ENCODE data around the gene B3GAT1. TPM values are rescaled to one million over a fixed set of nuclear protein-coding genes. Genes with fewer than 3 reads are reported as not detected.

B3GAT1 gene
- total RNA-seq, 2 donors from 2014 or later: 20.6 to 29.5 TPM

DNA sequence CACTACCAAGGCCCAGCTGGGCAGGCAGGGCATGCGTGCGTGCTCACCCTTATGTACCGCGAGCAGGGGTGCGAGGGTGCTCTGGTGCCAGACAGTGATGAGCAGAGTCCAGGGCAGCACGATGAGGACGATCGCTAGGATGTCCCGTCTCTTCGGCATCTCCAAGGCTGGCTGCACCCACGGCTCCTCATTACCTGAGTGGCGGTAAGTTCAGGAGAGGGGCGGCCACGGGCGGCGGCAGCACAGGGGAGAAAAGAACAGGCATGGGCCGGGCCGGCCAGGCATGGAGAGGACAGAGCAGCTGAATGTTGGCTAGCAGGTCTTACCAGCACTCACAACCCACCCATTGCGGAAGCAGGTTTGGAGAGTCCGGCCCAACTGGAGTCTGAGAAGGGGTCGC, 24.5 kb downstream of the B3GAT1 start:
- Histone ChIP-seq H3K4me1 (ENCODE audit: control insufficient read depth, insufficient read depth, low read length) (no peaks in the 10 kb centered on the region), H3K36me3 (ENCODE audit: control insufficient read depth, insufficient read depth, low read length) (no peaks in the 10 kb centered on the region), H3K27ac (ENCODE audit: low read depth, low read length) (no peak overlapping the region), H3K27me3 (ENCODE audit: control insufficient read depth, insufficient read depth, low read length, poor library complexity, severe bottlenecking) (no peaks in the 10 kb centered on the region), H3K9ac (ENCODE audit: extremely low read depth, low read length, poor library complexity, severe bottlenecking) (no peak overlapping the region), H3K4me3 (ENCODE audit: low read length) (no peak overlapping the region), H3K9me3 (ENCODE audit: control insufficient read depth, low read length) (no peaks in the 10 kb centered on the region)
- 96 to 99% methylated on average over 11 to 21 of the region's 21 CpGs for WGBS, 2 experiments (ENCODE audit: insufficient coverage in 1 of 2, insufficient read length in 1 of 2)
- no peak for DNase-seq
- Mint-ChIP-seq H3K36me3 (ENCODE audit: low read depth) (no peaks in the 10 kb centered on the region), H3K4me3 (no peak overlapping the region), H3K9me3 (no peaks in the 10 kb centered on the region), H3K4me1 (peaks cover 2% of the 10 kb centered on the region), H3K27me3 (ENCODE audit: insufficient read depth) (no peaks in the 10 kb centered on the region), H3K27ac (no peak overlapping the region)
- TF ChIP-seq, protein P1, sequence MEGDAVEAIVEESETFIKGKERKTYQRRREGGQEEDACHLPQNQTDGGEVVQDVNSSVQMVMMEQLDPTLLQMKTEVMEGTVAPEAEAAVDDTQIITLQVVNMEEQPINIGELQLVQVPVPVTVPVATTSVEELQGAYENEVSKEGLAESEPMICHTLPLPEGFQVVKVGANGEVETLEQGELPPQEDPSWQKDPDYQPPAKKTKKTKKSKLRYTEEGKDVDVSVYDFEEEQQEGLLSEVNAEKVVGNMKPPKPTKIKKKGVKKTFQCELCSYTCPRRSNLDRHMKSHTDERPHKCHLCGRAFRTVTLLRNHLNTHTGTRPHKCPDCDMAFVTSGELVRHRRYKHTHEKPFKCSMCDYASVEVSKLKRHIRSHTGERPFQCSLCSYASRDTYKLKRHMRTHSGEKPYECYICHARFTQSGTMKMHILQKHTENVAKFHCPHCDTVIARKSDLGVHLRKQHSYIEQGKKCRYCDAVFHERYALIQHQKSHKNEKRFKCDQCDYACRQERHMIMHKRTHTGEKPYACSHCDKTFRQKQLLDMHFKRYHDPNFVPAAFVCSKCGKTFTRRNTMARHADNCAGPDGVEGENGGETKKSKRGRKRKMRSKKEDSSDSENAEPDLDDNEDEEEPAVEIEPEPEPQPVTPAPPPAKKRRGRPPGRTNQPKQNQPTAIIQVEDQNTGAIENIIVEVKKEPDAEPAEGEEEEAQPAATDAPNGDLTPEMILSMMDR (conservative IDR thresholded peaks at IDR 0.05): no peak

DNA sequence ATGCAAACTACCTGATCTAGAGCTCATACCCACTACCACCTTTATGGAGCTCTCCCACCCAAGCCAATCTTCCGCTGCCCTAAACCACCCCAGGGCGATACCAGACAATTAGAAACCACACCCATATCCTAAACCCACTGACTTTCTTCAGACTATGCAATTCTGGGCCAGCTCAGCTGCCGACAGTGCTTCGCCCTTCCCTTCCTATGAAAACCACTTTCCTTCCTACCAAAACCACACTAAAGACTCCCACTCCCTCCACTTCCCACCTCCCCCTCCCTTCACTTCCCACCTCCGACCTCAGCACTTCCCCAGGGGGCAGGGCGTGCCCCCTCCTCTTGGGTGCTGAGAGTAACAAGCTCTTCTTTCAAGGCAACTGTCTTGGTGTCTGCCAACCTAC, 25.1 kb downstream of the B3GAT1 start:
- Mint-ChIP-seq H3K36me3 (ENCODE audit: low read depth) (no peaks in the 10 kb centered on the region), H3K4me1 (peaks cover 2% of the 10 kb centered on the region), H3K27me3 (ENCODE audit: insufficient read depth) (no peaks in the 10 kb centered on the region), H3K9me3 (no peaks in the 10 kb centered on the region), H3K27ac (no peak overlapping the region), H3K4me3 (no peak overlapping the region)
- Histone ChIP-seq H3K27me3 (ENCODE audit: control insufficient read depth, insufficient read depth, low read length, poor library complexity, severe bottlenecking) (no peaks in the 10 kb centered on the region), H3K36me3 (ENCODE audit: control insufficient read depth, insufficient read depth, low read length) (no peaks in the 10 kb centered on the region), H3K4me3 (ENCODE audit: low read length) (no peak overlapping the region), H3K4me1 (ENCODE audit: control insufficient read depth, insufficient read depth, low read length) (no peaks in the 10 kb centered on the region), H3K27ac (ENCODE audit: low read depth, low read length) (no peak overlapping the region), H3K9ac (ENCODE audit: extremely low read depth, low read length, poor library complexity, severe bottlenecking) (no peak overlapping the region), H3K9me3 (ENCODE audit: control insufficient read depth, low read length) (no peaks in the 10 kb centered on the region)
- 89 to 100% methylated on average over 4 to 6 of the region's 6 CpGs for WGBS, 2 experiments (ENCODE audit: insufficient coverage in 1 of 2, insufficient read length in 1 of 2)
- TF ChIP-seq, protein P1 (conservative IDR thresholded peaks at IDR 0.05): no peak
- no peak for DNase-seq

DNA sequence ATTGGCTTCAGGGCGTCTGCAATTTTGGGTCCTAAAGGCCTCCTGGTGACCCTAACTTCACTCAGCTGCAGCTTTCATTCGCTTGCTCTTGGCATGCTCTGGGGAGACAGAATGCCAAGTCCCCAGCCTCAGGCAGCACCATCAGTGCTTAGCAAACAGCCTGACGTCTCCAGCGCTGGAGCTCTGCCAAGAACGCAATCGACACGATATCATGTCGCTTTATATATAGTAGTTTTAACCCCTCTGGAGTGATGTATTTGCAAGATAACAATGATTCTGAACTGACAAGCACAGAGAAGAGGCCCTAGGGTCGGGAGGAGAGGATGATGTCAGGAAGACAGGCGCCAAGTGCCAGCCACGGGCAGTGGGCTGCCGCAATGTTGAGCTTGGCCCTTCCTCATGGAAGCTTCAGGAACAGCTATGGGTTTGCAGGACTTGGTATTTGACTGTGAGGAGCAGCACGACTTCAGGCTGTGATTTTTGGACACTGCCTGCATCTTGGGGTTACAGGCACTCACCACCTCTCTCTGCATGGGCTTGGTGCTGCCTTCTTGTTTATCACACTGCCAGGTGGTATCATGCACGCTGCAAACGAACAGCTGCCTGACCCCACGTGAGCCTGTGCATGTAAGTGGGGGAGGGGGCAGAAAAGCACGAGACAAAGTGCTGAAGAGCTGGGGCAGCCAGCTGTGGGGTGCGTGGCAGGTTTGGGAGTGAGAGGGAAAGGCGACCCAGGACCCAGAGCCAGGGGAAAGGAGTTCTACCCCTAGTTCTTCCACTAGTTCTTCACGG, 26.1 kb downstream of the B3GAT1 start:
- no peak for DNase-seq
- Mint-ChIP-seq H3K27ac (no peak overlapping the region), H3K36me3 (ENCODE audit: low read depth) (no peaks in the 10 kb centered on the region), H3K4me3 (no peak overlapping the region), H3K27me3 (ENCODE audit: insufficient read depth) (no peaks in the 10 kb centered on the region), H3K4me1 (peaks cover 2% of the 10 kb centered on the region), H3K9me3 (no peaks in the 10 kb centered on the region)
- no peaks in the 10 kb centered on the region for H3K9me3 ChIP-seq (ENCODE audit: control insufficient read depth, low read length)
- WGBS, 2 experiments (ENCODE audit: insufficient coverage in 1 of 2, insufficient read length in 1 of 2): 85 to 87% methylated on average over 16 to 20 of the region's 20 CpGs
- TF ChIP-seq, protein P1 (conservative IDR thresholded peaks at IDR 0.05): no peak
- no peaks in the 10 kb centered on the region for H3K36me3 ChIP-seq (ENCODE audit: control insufficient read depth, insufficient read depth, low read length)
- H3K4me3 ChIP-seq (ENCODE audit: low read length): no peak overlapping the region
- H3K27ac ChIP-seq (ENCODE audit: low read depth, low read length): no peak overlapping the region
- H3K9ac ChIP-seq (ENCODE audit: extremely low read depth, low read length, poor library complexity, severe bottlenecking): no peak overlapping the region
- H3K27me3 ChIP-seq (ENCODE audit: control insufficient read depth, insufficient read depth, low read length, poor library complexity, severe bottlenecking): no peaks in the 10 kb centered on the region
- H3K4me1 ChIP-seq (ENCODE audit: control insufficient read depth, insufficient read depth, low read length): no peaks in the 10 kb centered on the region

Data from endodermal cell (in vitro differentiated cells).